ENCODE data around the gene ATP6V1G3. TPM values are rescaled to one million over a fixed set of nuclear protein-coding genes. Genes with fewer than 3 reads are reported as not detected.
"Not testable (repeated sequence)": the region's sequence is repeated elsewhere in the genome, so short reads cannot be mapped to it uniquely, and the experiment has no call there.

Gene ATP6V1G3
- not detected for polyA plus RNA-seq (2013, experiment 1 of 2)
- not detected for polyA plus RNA-seq (2013, experiment 2 of 2)

GRCh38 chr1:198540580-198540979 lies at the start of gene ATP6V1G3:
Gene ATP6V1G3, minus strand, starts transcription at chr1:198540680. Its CDS starts 30 bp downstream, at chr1:198540650.
- no peak within 1 kb of the TSS for H3K4me2 ChIP-seq (ENCODE audit: insufficient read depth, low read length, poor library complexity, severe bottlenecking)
- H3K14ac ChIP-seq (ENCODE audit: low read length) = no peak within 1 kb of the TSS
- H3K27me3 ChIP-seq (ENCODE audit: control insufficient read depth in 3 of 3, insufficient read depth in 3 of 3, low read depth in 1 of 3, low read length in 3 of 3) = no peaks in the 10 kb centered on the region
- no peaks in the 10 kb centered on the region for H3K9me3 ChIP-seq (replicated peaks in 1 of 2; ENCODE audit: control insufficient read depth in 2 of 2, insufficient read depth in 1 of 2, low read depth in 1 of 2, low read length in 2 of 2)
- H3K36me3 ChIP-seq (replicated peaks in 1 of 2; ENCODE audit: control insufficient read depth in 2 of 2, insufficient read depth in 2 of 2, low read length in 2 of 2) = no peaks in the 10 kb centered on the region
- no peak within 1 kb of the TSS for H4K91ac ChIP-seq (ENCODE audit: low read depth, low read length, poor library complexity)
- no peak within 1 kb of the TSS for H3K4ac ChIP-seq (ENCODE audit: low read length)
- H3K4me1 ChIP-seq (ENCODE audit: control insufficient read depth in 2 of 2, insufficient read depth in 1 of 2, low read depth in 1 of 2, low read length in 2 of 2) = no peaks in the 10 kb centered on the region
- no peak within 1 kb of the TSS for H3K27ac ChIP-seq (replicated peaks; ENCODE audit: low read length)
- H2BK120ac ChIP-seq (ENCODE audit: low read depth, low read length) = no peak within 1 kb of the TSS
- H3K79me1 ChIP-seq (ENCODE audit: low read depth, low read length) = no peaks in the 10 kb centered on the region
- no peak within 1 kb of the TSS for H3K18ac ChIP-seq (ENCODE audit: low read length)
- H2BK5ac ChIP-seq (ENCODE audit: low read length) = no peak within 1 kb of the TSS
- no peak within 1 kb of the TSS for H2BK15ac ChIP-seq (ENCODE audit: low read length)
- no peak within 1 kb of the TSS for H3K4me3 ChIP-seq (ENCODE audit: low read length in 2 of 2)
- H4K8ac ChIP-seq (ENCODE audit: low read depth, low read length) = no peak within 1 kb of the TSS
- no peak within 1 kb of the TSS for H2AK5ac ChIP-seq (ENCODE audit: low read depth, low read length)
- DNase-seq (ENCODE audit: low spot score) = no peak
- no peak within 1 kb of the TSS for H2AFZ ChIP-seq (ENCODE audit: low read length)
- no peak within 1 kb of the TSS for H2BK12ac ChIP-seq (ENCODE audit: low read length)
- no peak within 1 kb of the TSS for H3K23ac ChIP-seq (ENCODE audit: low read depth, low read length, poor library complexity)
- WGBS, 2 donors (ENCODE audit: extremely low coverage in 2 of 2, insufficient read length in 2 of 2, insufficient replicate concordance in 1 of 2) = no CpG with 5 or more reads among the region's 1 CpG
- no peak within 1 kb of the TSS for H3K9ac ChIP-seq (ENCODE audit: low read depth, low read length, poor library complexity)

GRCh38 chr1:198588845-198589244 lies 48.4 kb upstream of the ATP6V1G3 start:
- no peak overlapping the region for H3K9ac ChIP-seq (ENCODE audit: low read depth, low read length, poor library complexity)
- no peaks in the 10 kb centered on the region for H3K36me3 ChIP-seq (replicated peaks in 1 of 2; ENCODE audit: control insufficient read depth in 2 of 2, insufficient read depth in 2 of 2, low read length in 2 of 2)
- no peak overlapping the region for H4K8ac ChIP-seq (ENCODE audit: low read depth, low read length)
- no peak overlapping the region for H3K18ac ChIP-seq (ENCODE audit: low read length)
- no peak for DNase-seq (ENCODE audit: low spot score)
- no peak overlapping the region for H2BK5ac ChIP-seq (ENCODE audit: low read length)
- H2BK15ac ChIP-seq (ENCODE audit: low read length) = no peak overlapping the region
- H3K79me1 ChIP-seq (ENCODE audit: low read depth, low read length) = no peaks in the 10 kb centered on the region
- H2AFZ ChIP-seq (ENCODE audit: low read length) = no peak overlapping the region
- H3K14ac ChIP-seq (ENCODE audit: low read length) = no peak overlapping the region
- no peak overlapping the region for H2BK120ac ChIP-seq (ENCODE audit: low read depth, low read length)
- H3K23ac ChIP-seq (ENCODE audit: low read depth, low read length, poor library complexity) = no peak overlapping the region
- no peak overlapping the region for H2AK5ac ChIP-seq (ENCODE audit: low read depth, low read length)
- H3K9me3 ChIP-seq (replicated peaks in 1 of 2; ENCODE audit: control insufficient read depth in 2 of 2, insufficient read depth in 1 of 2, low read depth in 1 of 2, low read length in 2 of 2) = peaks cover 3% of the 10 kb centered on the region in 2 donors
- H3K4me3 ChIP-seq (ENCODE audit: low read length in 2 of 2) = no peak overlapping the region
- H3K4me2 ChIP-seq (ENCODE audit: insufficient read depth, low read length, poor library complexity, severe bottlenecking) = no peak overlapping the region
- no peak overlapping the region for H4K91ac ChIP-seq (ENCODE audit: low read depth, low read length, poor library complexity)
- H3K27ac ChIP-seq (replicated peaks; ENCODE audit: low read length) = no peak overlapping the region
- H3K4me1 ChIP-seq (ENCODE audit: control insufficient read depth in 2 of 2, insufficient read depth in 1 of 2, low read depth in 1 of 2, low read length in 2 of 2) = no peaks in the 10 kb centered on the region
- H3K4ac ChIP-seq (ENCODE audit: low read length) = no peak overlapping the region
- H2BK12ac ChIP-seq (ENCODE audit: low read length) = no peak overlapping the region
- H3K27me3 ChIP-seq (ENCODE audit: control insufficient read depth in 3 of 3, insufficient read depth in 3 of 3, low read depth in 1 of 3, low read length in 3 of 3) = no peaks in the 10 kb centered on the region

- no peak for DNase-seq (ENCODE audit: low spot score)
- H2BK120ac ChIP-seq (ENCODE audit: low read depth, low read length) = no peak overlapping the region
- no CpG with 5 or more reads among the region's 26 CpGs for WGBS, 2 donors (ENCODE audit: extremely low coverage in 2 of 2, insufficient read length in 2 of 2, insufficient replicate concordance in 1 of 2)
- H3K27ac ChIP-seq (replicated peaks; ENCODE audit: low read length) = no peak overlapping the region
- no peak overlapping the region for H3K9ac ChIP-seq (ENCODE audit: low read depth, low read length, poor library complexity)
- no peak overlapping the region for H3K4me2 ChIP-seq (ENCODE audit: insufficient read depth, low read length, poor library complexity, severe bottlenecking)
- no peak overlapping the region for H4K91ac ChIP-seq (ENCODE audit: low read depth, low read length, poor library complexity)
- no peak overlapping the region for H3K4me3 ChIP-seq (ENCODE audit: low read length in 2 of 2)
- H3K4ac ChIP-seq (ENCODE audit: low read length) = no peak overlapping the region
- H3K18ac ChIP-seq (ENCODE audit: low read length) = no peak overlapping the region
- no peak overlapping the region for H3K23ac ChIP-seq (ENCODE audit: low read depth, low read length, poor library complexity)
- H3K79me1 ChIP-seq (ENCODE audit: low read depth, low read length) = no peaks in the 10 kb centered on the region
- H2AFZ ChIP-seq (ENCODE audit: low read length) = no peak overlapping the region
- no peaks in the 10 kb centered on the region for H3K36me3 ChIP-seq (replicated peaks in 1 of 2; ENCODE audit: control insufficient read depth in 2 of 2, insufficient read depth in 2 of 2, low read length in 2 of 2)
- no peak overlapping the region for H2AK5ac ChIP-seq (ENCODE audit: low read depth, low read length)
- H3K14ac ChIP-seq (ENCODE audit: low read length) = no peak overlapping the region
- no peak overlapping the region for H2BK5ac ChIP-seq (ENCODE audit: low read length)
- peaks cover 0 to 3% of the 10 kb centered on the region in 2 donors for H3K9me3 ChIP-seq (replicated peaks in 1 of 2; ENCODE audit: control insufficient read depth in 2 of 2, insufficient read depth in 1 of 2, low read depth in 1 of 2, low read length in 2 of 2)
- H2BK12ac ChIP-seq (ENCODE audit: low read length) = no peak overlapping the region
- no peaks in the 10 kb centered on the region for H3K4me1 ChIP-seq (ENCODE audit: control insufficient read depth in 2 of 2, insufficient read depth in 1 of 2, low read depth in 1 of 2, low read length in 2 of 2)
- no peak overlapping the region for H4K8ac ChIP-seq (ENCODE audit: low read depth, low read length)
- no peak overlapping the region for H2BK15ac ChIP-seq (ENCODE audit: low read length)
- no peaks in the 10 kb centered on the region for H3K27me3 ChIP-seq (ENCODE audit: control insufficient read depth in 3 of 3, insufficient read depth in 3 of 3, low read depth in 1 of 3, low read length in 3 of 3)
These were observed 43.7 kb upstream of the ATP6V1G3 start for GRCh38 chr1:198584163-198584562.

- not testable (repeated sequence) for H2AFZ ChIP-seq (ENCODE audit: low read length); H3K18ac ChIP-seq (ENCODE audit: low read length); H3K9ac ChIP-seq (ENCODE audit: low read depth, low read length, poor library complexity); H3K27me3 ChIP-seq (ENCODE audit: control insufficient read depth in 3 of 3, insufficient read depth in 3 of 3, low read depth in 1 of 3, low read length in 3 of 3); H3K14ac ChIP-seq (ENCODE audit: low read length); H2BK5ac ChIP-seq (ENCODE audit: low read length); H3K4me1 ChIP-seq (ENCODE audit: control insufficient read depth in 2 of 2, insufficient read depth in 1 of 2, low read depth in 1 of 2, low read length in 2 of 2); H4K8ac ChIP-seq (ENCODE audit: low read depth, low read length); H3K79me1 ChIP-seq (ENCODE audit: low read depth, low read length); H2AK5ac ChIP-seq (ENCODE audit: low read depth, low read length); H3K4me2 ChIP-seq (ENCODE audit: insufficient read depth, low read length, poor library complexity, severe bottlenecking); H4K91ac ChIP-seq (ENCODE audit: low read depth, low read length, poor library complexity); H2BK12ac ChIP-seq (ENCODE audit: low read length); H3K36me3 ChIP-seq (replicated peaks in 1 of 2; ENCODE audit: control insufficient read depth in 2 of 2, insufficient read depth in 2 of 2, low read length in 2 of 2); H2BK15ac ChIP-seq (ENCODE audit: low read length); H3K9me3 ChIP-seq (replicated peaks in 1 of 2; ENCODE audit: control insufficient read depth in 2 of 2, insufficient read depth in 1 of 2, low read depth in 1 of 2, low read length in 2 of 2); H3K23ac ChIP-seq (ENCODE audit: low read depth, low read length, poor library complexity); H3K4ac ChIP-seq (ENCODE audit: low read length); H2BK120ac ChIP-seq (ENCODE audit: low read depth, low read length); DNase-seq (ENCODE audit: low spot score); H3K4me3 ChIP-seq (ENCODE audit: low read length in 2 of 2); H3K27ac ChIP-seq (replicated peaks; ENCODE audit: low read length)
- WGBS, 2 donors (ENCODE audit: extremely low coverage in 2 of 2, insufficient read length in 2 of 2, insufficient replicate concordance in 1 of 2) = no CpG with 5 or more reads among the region's 5 CpGs
These were observed 42.8 kb upstream of the ATP6V1G3 start for GRCh38 chr1:198583209-198583802.
